GM19324 (cell line): ENCODE data around the gene ZNF350.
"Not testable (repeated sequence)": the region's sequence is repeated elsewhere in the genome, so short reads cannot be mapped to it uniquely, and the experiment has no call there.

Experiments
- ATAC-seq: cut with Tn5 transposase; IDR thresholded peaks from one replicate; pipeline ENCODE4 v1.9.1; 2021; ENCODE audit warnings: mild to moderate bottlenecking, moderate library complexity; ENCODE audit not compliant: unreplicated experiment, low FRiP score

The ZNF350 gene

GRCh38 chr19:51975787-51976186, 10.9 kb downstream of the ZNF350 start:
- not testable (repeated sequence) for ATAC-seq

DNA sequence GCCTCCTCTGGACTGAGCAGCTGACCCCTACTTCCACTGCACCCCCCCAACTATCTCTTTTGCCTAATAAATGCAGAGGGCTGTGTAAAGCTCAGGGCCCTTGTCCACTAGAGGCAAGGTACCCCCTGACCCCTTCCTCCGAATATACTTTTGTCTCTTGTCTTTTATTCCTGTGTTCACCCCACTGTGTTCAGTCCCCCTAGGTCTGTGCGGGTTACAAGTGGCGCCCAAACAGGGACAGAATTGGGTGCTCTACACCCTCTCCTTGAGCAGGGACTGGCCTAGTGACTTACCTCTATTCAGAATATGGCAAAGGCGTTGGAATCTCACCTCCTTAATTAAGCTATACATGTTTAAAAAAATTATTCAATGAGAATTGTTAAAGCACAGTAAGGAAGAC, 15.0 kb downstream of the ZNF350 start:
- ATAC-seq: no peak

- no peak for ATAC-seq
Observed at GRCh38 chr19:51970718-51971117, 15.9 kb downstream of the ZNF350 start.

DNA sequence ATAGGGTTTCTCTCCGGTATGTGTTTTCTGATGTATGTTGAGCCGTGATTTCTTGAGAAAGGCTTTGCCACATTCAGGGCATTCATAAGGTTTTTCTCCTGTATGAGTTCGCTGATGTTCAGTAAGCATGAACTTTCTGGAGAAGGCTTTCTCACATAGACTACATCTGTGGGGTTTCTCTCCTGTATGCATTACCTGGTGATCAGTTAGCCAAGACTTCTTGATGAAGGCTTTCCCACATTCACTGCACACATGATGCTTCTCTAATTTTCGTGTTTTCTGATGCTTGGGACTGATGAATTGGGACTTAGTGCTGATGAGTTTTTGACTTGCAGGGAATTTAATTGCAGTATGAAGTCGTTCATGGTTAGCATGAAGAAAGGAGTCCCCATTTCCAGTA, 21.1 kb downstream of the ZNF350 start:
- no peak for ATAC-seq

GRCh38 chr19:51960621-51961233, 25.9 kb downstream of the ZNF350 start:
- not testable (repeated sequence) for ATAC-seq

- ATAC-seq: no peak
Observed at GRCh38 chr19:51959791-51960190, 26.8 kb downstream of the ZNF350 start.

- not testable (repeated sequence) for ATAC-seq
Observed at GRCh38 chr19:51957846-51958245, 28.8 kb downstream of the ZNF350 start.

- no peak for ATAC-seq
Observed at GRCh38 chr19:51948975-51949374, 37.7 kb downstream of the ZNF350 start.

DNA sequence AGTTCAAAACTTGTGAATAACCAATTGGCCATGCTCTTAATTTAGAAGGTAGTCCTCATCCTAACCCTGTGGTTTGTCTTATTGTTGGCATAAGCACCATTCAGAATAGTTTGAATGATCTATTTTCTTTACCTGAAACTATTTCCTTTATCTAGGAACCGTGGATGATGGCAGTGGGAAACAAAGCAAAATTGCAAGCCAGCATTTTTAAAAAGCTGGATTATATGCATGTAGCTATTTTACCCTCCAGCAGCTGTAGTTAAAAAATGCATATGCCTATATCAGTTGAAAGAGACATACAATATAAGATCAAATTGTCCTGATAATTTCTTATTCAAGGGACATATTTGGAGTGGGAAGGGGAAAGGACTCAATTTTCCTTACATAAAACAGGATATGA, 40.0 kb downstream of the ZNF350 start:
- ATAC-seq: no peak

- ATAC-seq: no peak
Observed at GRCh38 chr19:51944798-51945552, 41.7 kb downstream of the ZNF350 start.

- ATAC-seq: no peak
Observed at GRCh38 chr19:51938936-51939335, 47.7 kb downstream of the ZNF350 start.

- no peak for ATAC-seq
Observed at GRCh38 chr19:51931921-51932320, 54.7 kb downstream of the ZNF350 start.

DNA sequence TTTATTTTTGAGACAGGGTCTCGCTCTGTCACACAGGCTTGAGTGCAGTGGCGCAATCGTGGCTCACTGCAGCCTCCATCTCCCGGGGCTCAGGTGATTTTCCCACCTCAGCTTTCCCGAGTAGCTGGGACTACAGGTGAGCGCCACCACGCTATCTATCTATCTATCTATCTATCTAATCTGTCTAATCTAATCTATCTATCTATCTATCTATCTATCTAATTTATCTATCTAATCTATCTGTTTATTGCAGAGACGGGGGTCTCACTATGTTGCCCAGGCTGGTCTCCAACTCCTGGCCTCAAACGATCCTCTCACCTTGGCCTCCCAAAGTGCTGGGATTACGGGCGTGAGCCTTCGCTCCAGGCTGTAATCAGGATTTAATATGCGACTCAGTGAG, 58.8 kb downstream of the ZNF350 start:
- ATAC-seq: no peak

- ATAC-seq: peak; percentile 85
Observed at GRCh38 chr19:51926784-51927741, 59.6 kb downstream of the ZNF350 start, which contains the start of gene ZNF613. Gene ZNF613, plus strand, starts transcription at chr19:51927472. Its CDS starts 8,749 bp downstream, at chr19:51936221.

DNA sequence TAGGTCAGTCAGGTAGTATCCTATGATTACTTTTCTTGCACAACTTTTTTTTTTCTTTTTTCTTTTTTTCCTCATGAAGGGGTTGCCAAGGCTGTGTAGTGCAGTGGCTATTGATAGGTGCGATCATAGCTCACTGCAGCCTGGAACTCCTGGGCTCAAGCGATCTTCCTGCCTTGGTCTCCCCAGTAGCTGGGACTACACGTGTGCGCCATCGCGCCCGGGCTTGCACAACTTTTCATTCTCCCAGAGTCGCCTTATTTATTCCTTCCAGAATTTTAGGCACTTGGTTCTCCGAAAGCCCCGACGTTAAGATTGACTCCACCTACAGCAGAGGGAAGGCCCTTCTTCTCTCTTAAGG, 60.2 kb downstream of the ZNF350 start:
- no peak for ATAC-seq

- ATAC-seq: no peak
Observed at GRCh38 chr19:51921949-51922348, 64.7 kb downstream of the ZNF350 start.

DNA sequence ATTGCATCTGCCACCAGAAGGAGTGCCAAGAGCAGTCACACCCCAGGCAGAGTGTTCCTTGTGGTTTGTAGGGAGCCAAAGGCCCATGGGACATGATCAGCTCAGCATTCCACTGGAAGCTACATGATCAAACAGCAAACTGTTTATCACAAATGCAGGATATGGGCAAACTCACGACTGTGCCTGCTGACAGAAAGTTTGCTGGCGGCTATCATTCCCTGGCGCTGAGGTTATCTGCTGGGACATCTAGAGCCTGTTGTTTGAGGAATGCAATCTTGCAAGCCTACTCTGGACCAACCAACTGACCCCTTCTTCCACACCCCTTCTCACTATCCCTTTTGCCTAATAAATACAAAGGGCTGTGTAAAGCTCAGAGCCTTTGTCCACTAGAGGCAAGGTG, 67.0 kb downstream of the ZNF350 start:
- ATAC-seq: no peak

DNA sequence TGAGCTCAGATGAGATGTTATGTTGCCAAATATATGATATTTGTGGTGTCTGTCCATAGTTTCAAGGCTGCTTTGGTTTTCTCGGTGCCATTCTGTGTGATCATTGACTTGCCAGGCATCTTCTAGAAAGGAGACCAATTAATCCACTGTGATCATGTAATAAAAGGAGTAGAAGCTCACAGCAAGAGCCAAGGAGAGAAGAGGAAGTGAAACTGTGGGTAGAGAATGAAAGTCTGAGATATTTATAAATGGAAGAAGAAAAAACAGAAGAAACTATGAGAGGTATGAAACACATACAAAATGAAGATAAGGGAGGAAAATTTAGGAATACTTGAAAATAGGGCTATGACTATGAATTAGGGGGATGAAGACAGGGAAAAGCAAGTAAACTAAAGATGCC, 70.5 kb downstream of the ZNF350 start:
- ATAC-seq: no peak

DNA sequence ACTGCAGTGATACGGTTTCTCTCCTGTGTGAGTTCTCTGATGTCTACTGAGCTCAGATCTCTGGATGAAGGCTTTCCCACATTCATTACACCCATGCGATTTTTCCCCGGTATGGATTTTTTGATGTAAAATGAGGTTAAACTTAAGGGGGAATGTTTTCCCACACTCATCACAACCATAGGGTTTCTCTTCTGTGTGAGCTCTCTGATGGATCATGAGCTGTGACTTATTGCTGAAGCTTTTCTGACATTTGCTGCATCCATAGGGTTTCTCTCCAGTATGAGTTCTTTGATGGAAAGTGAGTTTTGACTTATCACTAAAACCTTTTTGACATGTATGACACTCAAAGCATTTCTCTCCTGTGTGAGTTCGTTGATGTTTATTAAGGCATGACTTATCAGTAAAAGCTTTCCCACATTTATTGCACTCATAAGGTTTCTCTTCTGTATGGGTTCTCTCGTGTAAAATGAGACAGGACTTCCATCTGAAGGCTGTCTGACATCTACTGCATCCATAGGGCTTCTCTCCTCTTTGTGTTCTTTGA, 71.2 kb downstream of the ZNF350 start:
- no peak for ATAC-seq
